ENCODE results near the gene MLF2. TPM values are rescaled to one million over a fixed set of nuclear protein-coding genes. Genes with fewer than 3 reads are reported as not detected.
"Not testable (repeated sequence)": the region's sequence is repeated elsewhere in the genome, so short reads cannot be mapped to it uniquely, and the experiment has no call there.

The MLF2 gene
- total RNA-seq, 1 donor from 2014 or later, result 222 TPM

GRCh38 chr12:6734506-6735387 lies 18.2 kb downstream of the MLF2 start:
- no peak for DNase-seq (ENCODE audit: low read depth)

- DNase-seq (ENCODE audit: low read depth), result no peak
Observed at GRCh38 chr12:6730169-6730568, 22.8 kb downstream of the MLF2 start.

- DNase-seq (ENCODE audit: low read depth), result no peak
Observed at GRCh38 chr12:6729186-6729585, 23.8 kb downstream of the MLF2 start.

GRCh38 chr12:6725350-6725749 lies 27.6 kb downstream of the MLF2 start:
- no peak for DNase-seq (ENCODE audit: low read depth)

GRCh38 chr12:6724409-6724797 lies 28.5 kb downstream of the MLF2 start:
- DNase-seq (ENCODE audit: low read depth), result peak; percentile 16

GRCh38 chr12:6723607-6724408 lies 29.1 kb downstream of the MLF2 start, which contains the start of gene COPS7A:
COPS7A (plus strand) TSS chr12:6724046; CDS start chr12:6724657, 611 bp downstream.
- peak; percentile 98 for DNase-seq (ENCODE audit: low read depth)

- DNase-seq (ENCODE audit: low read depth), result no peak
Observed at GRCh38 chr12:6722863-6723262, 30.1 kb downstream of the MLF2 start.

- DNase-seq (ENCODE audit: low read depth), result no peak
Observed at GRCh38 chr12:6716874-6717437, 36.0 kb downstream of the MLF2 start.

- not testable (repeated sequence) for DNase-seq (ENCODE audit: low read depth)
Observed at GRCh38 chr12:6716031-6716873, 36.7 kb downstream of the MLF2 start.

GRCh38 chr12:6708960-6709394 lies 44.0 kb downstream of the MLF2 start:
- DNase-seq (ENCODE audit: low read depth), result no peak

GRCh38 chr12:6708351-6708750 lies 44.6 kb downstream of the MLF2 start:
- not testable (repeated sequence) for DNase-seq (ENCODE audit: low read depth)

- no peak for DNase-seq (ENCODE audit: low read depth)
Observed at GRCh38 chr12:6703631-6704030, 49.3 kb downstream of the MLF2 start.

- no peak for DNase-seq (ENCODE audit: low read depth)
Observed at GRCh38 chr12:6701078-6701768, 51.7 kb downstream of the MLF2 start.

GRCh38 chr12:6700646-6701051 lies 52.3 kb downstream of the MLF2 start, which contains the start of gene PIANP:
PIANP (minus strand) TSS chr12:6700815; CDS start chr12:6698061, 2,754 bp downstream.
- no peak for DNase-seq (ENCODE audit: low read depth)

- DNase-seq (ENCODE audit: low read depth), result no peak
Observed at GRCh38 chr12:6699989-6700645, 52.8 kb downstream of the MLF2 start.

- no peak for DNase-seq (ENCODE audit: low read depth)
Observed at GRCh38 chr12:6699259-6699988, 53.5 kb downstream of the MLF2 start.

- no peak for DNase-seq (ENCODE audit: low read depth)
Observed at GRCh38 chr12:6698352-6699046, 54.4 kb downstream of the MLF2 start.

Data from renal cortical epithelial cell (primary cell).